Activated naive CD8-positive, alpha-beta T cell treated with anti-CD3 and anti-CD28 coated beads, Interleukin-2, amount 50 U/mL, for 24 hours (primary cell): Measurements from ENCODE around the gene CCDC169.

Experiments used
- ATAC-seq: fragments of 150-1000 bp; cut with Tn5 transposase; one replicate; pipeline ENCODE4 v1.10.0; 2021
- DNase-seq: peaks from one replicate; pipeline ENCODE4 v3.0.0; 2021
- H3K27ac Mint-ChIP-seq: one replicate; pipeline ENCODE4 v1.8.0; 2021; ENCODE audit warnings: mild to moderate bottlenecking, mixed read lengths
- H3K27me3 Mint-ChIP-seq: one replicate; pipeline ENCODE4 v1.8.0; 2021; ENCODE audit warnings: mixed read lengths
- H3K36me3 Mint-ChIP-seq: one replicate; pipeline ENCODE4 v1.8.0; 2021; ENCODE audit warnings: low read depth, mixed read lengths
- H3K4me1 Mint-ChIP-seq: one replicate; pipeline ENCODE4 v1.8.0; 2021; ENCODE audit warnings: mixed read lengths
- H3K4me3 Mint-ChIP-seq: one replicate; pipeline ENCODE4 v1.8.0; 2021; ENCODE audit warnings: mild to moderate bottlenecking, moderate library complexity, mixed read lengths
- H3K9me3 Mint-ChIP-seq: one replicate; pipeline ENCODE4 v1.8.0; 2021; ENCODE audit warnings: mixed read lengths

The CCDC169 gene

GRCh38 chr13:36288794-36289391, 8.7 kb downstream of the CCDC169 start:
- no peak overlapping the region for H3K27ac Mint-ChIP-seq
- H3K9me3 Mint-ChIP-seq, result peaks cover 5% of the 10 kb centered on the region
- ATAC-seq (no peak), DNase-seq (no peak)
- H3K4me1 Mint-ChIP-seq, result no peaks in the 10 kb centered on the region
- no peaks in the 10 kb centered on the region for H3K36me3 Mint-ChIP-seq
- H3K27me3 Mint-ChIP-seq, result peaks cover 10% of the 10 kb centered on the region
- H3K4me3 Mint-ChIP-seq, result no peak overlapping the region

GRCh38 chr13:36286006-36286405, 11.6 kb downstream of the CCDC169 start:
- no peak overlapping the region for H3K4me3 Mint-ChIP-seq
- H3K27me3 Mint-ChIP-seq, result peaks cover 13% of the 10 kb centered on the region

DNA sequence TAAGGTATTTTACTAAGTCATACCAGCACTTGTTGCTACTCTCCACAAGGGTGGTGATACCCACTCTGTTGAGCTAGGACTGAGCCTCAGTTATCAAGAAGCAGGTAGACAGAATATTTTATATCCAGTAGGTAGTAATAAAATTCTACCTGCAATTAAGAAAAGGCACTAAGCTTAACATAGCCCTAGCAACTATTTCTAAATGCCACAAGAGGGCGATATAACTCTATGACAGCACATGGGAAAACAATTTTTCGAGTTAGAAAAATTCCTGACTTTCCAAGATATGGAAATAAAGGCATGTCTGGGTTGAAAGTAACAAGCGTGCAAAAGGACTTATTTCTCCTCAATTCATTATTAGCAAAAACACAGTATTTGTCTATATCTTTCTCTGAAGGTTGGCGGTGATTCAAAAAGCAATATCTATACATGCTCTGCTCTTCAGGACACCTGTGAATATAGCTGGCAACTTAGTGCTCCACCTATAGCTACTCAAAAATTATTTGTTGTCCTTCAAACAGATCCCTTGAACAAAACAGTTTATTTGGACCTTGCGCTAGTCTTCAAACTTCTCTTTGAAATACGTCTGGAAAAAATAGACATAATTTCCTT, 14.7 kb downstream of the CCDC169 start:
- no peak for ATAC-seq
- no peak for DNase-seq
- Mint-ChIP-seq H3K4me1 (no peaks in the 10 kb centered on the region), H3K27me3 (peaks cover 13% of the 10 kb centered on the region), H3K9me3 (no peaks in the 10 kb centered on the region), H3K27ac (no peak overlapping the region), H3K4me3 (no peak overlapping the region), H3K36me3 (no peaks in the 10 kb centered on the region)

More at GRCh38 chr13:36286006-36286405, 11.6 kb downstream of the CCDC169 start:
- no peaks in the 10 kb centered on the region for H3K36me3 Mint-ChIP-seq
- peaks cover 5% of the 10 kb centered on the region for H3K9me3 Mint-ChIP-seq
- H3K27ac Mint-ChIP-seq, result no peak overlapping the region
- ATAC-seq, result no peak
- no peaks in the 10 kb centered on the region for H3K4me1 Mint-ChIP-seq
- no peak for DNase-seq

- Mint-ChIP-seq H3K9me3 (no peaks in the 10 kb centered on the region), H3K27me3 (peaks cover 1% of the 10 kb centered on the region), H3K36me3 (no peaks in the 10 kb centered on the region), H3K4me1 (no peaks in the 10 kb centered on the region), H3K27ac (no peak overlapping the region), H3K4me3 (no peak overlapping the region)
- ATAC-seq (no peak), DNase-seq (no peak)
Observed at GRCh38 chr13:36275190-36276002, 22.2 kb downstream of the CCDC169 start.

- no peak overlapping the region for H3K27ac Mint-ChIP-seq
- ATAC-seq, result no peak
- no peak for DNase-seq
- no peak overlapping the region for H3K4me3 Mint-ChIP-seq
- H3K4me1 Mint-ChIP-seq, result no peaks in the 10 kb centered on the region
- H3K9me3 Mint-ChIP-seq, result no peaks in the 10 kb centered on the region
- peaks cover 1% of the 10 kb centered on the region for H3K27me3 Mint-ChIP-seq
- H3K36me3 Mint-ChIP-seq, result no peaks in the 10 kb centered on the region
Observed at GRCh38 chr13:36273431-36273830, 24.2 kb downstream of the CCDC169 start.

GRCh38 chr13:36261976-36262375, 35.6 kb downstream of the CCDC169 start:
- Mint-ChIP-seq H3K36me3 (no peaks in the 10 kb centered on the region), H3K27ac (no peak overlapping the region), H3K4me1 (no peaks in the 10 kb centered on the region), H3K27me3 (peaks cover 7% of the 10 kb centered on the region), H3K4me3 (no peak overlapping the region), H3K9me3 (no peaks in the 10 kb centered on the region)
- ATAC-seq (no peak), DNase-seq (no peak)

DNA sequence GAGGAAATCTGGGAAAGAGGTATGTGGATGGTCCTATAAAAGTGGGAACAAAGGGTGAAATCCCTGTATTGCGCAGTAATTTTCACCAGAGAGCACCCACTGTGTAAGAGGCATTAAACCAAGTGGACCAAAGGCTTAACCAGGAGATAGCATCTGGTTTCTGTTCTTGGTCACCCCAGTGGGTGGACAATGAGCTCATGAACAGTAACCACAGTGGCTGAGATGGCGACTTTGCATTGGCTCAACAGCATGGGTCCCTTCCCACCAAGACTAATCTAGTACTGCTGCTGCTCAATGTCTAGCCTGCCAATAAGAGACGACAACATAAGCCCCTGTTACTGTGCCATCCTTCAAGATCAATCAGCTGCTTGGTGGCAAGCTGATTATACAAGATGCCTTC, 36.6 kb downstream of the CCDC169 start:
- Mint-ChIP-seq H3K27ac (no peak overlapping the region), H3K36me3 (no peaks in the 10 kb centered on the region), H3K4me3 (no peak overlapping the region), H3K9me3 (no peaks in the 10 kb centered on the region), H3K27me3 (peaks cover 7% of the 10 kb centered on the region), H3K4me1 (no peaks in the 10 kb centered on the region)
- no peak for ATAC-seq
- no peak for DNase-seq

- no peak overlapping the region for H3K27ac Mint-ChIP-seq
- ATAC-seq, result no peak
- no peak overlapping the region for H3K4me3 Mint-ChIP-seq
- H3K4me1 Mint-ChIP-seq, result no peaks in the 10 kb centered on the region
- no peaks in the 10 kb centered on the region for H3K9me3 Mint-ChIP-seq
- peaks cover 12% of the 10 kb centered on the region for H3K27me3 Mint-ChIP-seq
- H3K36me3 Mint-ChIP-seq, result no peaks in the 10 kb centered on the region
- DNase-seq, result no peak
Observed at GRCh38 chr13:36259361-36260137, 38.1 kb downstream of the CCDC169 start.

- no peak for DNase-seq
- no peak for ATAC-seq
Observed at GRCh38 chr13:36258831-36259230, 38.8 kb downstream of the CCDC169 start.

DNA sequence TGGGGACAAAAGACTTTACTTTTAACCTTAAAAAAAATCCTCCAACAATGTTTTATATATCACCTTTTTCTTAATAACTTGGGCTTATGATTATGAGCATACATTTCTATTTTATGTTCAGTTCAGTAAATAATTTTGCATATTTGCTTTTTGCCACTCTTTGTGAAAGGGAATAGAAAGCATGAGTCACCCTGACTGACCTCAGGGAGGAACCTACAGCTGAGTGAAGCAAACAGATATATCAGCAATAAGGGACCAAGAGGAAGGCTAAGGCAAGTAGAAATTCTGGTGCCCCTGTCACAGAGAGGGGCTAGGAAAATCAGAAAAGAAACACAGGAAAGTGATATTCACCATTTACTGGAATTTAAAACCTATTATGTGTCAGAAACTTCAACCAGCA, 46.1 kb downstream of the CCDC169 start:
- DNase-seq (no peak), ATAC-seq (no peak)
- Mint-ChIP-seq H3K36me3 (no peaks in the 10 kb centered on the region), H3K4me3 (no peak overlapping the region), H3K4me1 (no peaks in the 10 kb centered on the region), H3K27me3 (peaks cover 9% of the 10 kb centered on the region), H3K27ac (no peak overlapping the region), H3K9me3 (peaks cover 6% of the 10 kb centered on the region)

More at GRCh38 chr13:36258831-36259230, 38.8 kb downstream of the CCDC169 start:
- Mint-ChIP-seq H3K27me3 (peaks cover 12% of the 10 kb centered on the region), H3K4me3 (no peak overlapping the region), H3K9me3 (no peaks in the 10 kb centered on the region), H3K36me3 (no peaks in the 10 kb centered on the region), H3K27ac (no peak overlapping the region), H3K4me1 (no peaks in the 10 kb centered on the region)

DNA sequence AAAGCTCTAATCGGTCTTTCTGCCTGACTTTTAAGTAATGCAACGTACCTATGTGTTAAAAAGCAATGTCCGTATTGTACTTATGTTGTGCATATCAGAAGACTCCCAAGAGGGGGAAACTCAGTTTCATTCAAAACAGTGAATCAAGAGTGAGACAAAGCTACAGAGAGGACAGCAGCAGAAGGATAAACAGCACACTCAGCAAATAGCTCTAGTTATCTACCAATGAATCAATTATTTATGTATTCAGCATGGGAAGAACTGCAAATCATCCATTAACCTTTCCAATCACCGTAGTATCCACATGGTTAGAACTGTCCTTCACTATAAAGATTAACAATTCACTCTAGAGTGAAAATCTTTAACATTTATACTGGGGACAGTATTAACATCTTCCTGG, 46.6 kb downstream of the CCDC169 start:
- H3K27me3 Mint-ChIP-seq, result peaks cover 7% of the 10 kb centered on the region
- no peak for ATAC-seq
- H3K4me1 Mint-ChIP-seq, result no peaks in the 10 kb centered on the region
- no peak for DNase-seq
- no peaks in the 10 kb centered on the region for H3K36me3 Mint-ChIP-seq
- H3K27ac Mint-ChIP-seq, result no peak overlapping the region
- H3K4me3 Mint-ChIP-seq, result no peak overlapping the region
- H3K9me3 Mint-ChIP-seq, result peaks cover 6% of the 10 kb centered on the region

DNA sequence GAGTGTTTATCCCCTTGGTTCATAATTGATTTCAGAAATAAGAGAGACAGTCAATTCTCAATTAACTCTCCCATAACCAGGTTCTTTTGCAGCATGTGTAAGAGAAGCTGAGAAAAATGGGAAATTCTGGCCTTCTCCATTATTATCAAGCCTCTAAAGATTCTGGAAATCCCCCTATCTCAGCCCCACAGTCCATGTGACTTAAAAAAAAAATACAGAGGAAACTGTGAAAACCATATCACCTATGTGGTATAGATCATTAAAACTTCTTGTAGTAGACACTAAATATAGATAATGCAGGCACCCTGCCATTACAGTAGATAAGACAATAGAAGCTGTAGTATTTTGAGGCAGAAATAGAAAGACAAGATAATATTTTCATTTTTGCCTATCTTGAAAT, 48.9 kb downstream of the CCDC169 start:
- Mint-ChIP-seq H3K4me3 (no peak overlapping the region), H3K4me1 (no peaks in the 10 kb centered on the region), H3K27me3 (peaks cover 2% of the 10 kb centered on the region), H3K9me3 (peaks cover 6% of the 10 kb centered on the region), H3K27ac (no peak overlapping the region), H3K36me3 (no peaks in the 10 kb centered on the region)
- ATAC-seq, result no peak
- no peak for DNase-seq

DNA sequence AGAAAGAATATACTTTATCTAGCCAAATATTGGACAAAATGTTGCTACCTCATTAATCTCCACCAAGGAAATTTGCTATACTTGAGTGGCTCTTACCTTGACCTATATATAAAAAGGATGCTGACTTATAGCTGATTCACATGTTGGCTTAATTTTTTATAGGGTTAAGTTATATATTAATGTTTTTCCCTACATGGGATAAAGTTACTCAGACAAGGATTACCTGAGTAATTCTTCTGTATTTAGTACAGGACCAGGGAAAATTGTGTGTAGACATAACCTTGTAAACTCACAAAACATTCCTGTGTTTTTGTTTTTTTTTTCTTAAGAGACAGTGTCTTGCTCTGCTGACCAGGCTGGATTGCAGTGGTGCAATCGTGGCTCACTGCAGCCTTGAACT, 52.6 kb downstream of the CCDC169 start:
- Mint-ChIP-seq H3K27me3 (peaks cover 2% of the 10 kb centered on the region), H3K27ac (no peak overlapping the region), H3K9me3 (peaks cover 6% of the 10 kb centered on the region), H3K36me3 (no peaks in the 10 kb centered on the region), H3K4me1 (no peaks in the 10 kb centered on the region), H3K4me3 (no peak overlapping the region)
- DNase-seq (no peak), ATAC-seq (no peak)

- Mint-ChIP-seq H3K27me3 (peaks cover 1% of the 10 kb centered on the region), H3K4me3 (no peak overlapping the region), H3K27ac (no peak overlapping the region), H3K36me3 (no peaks in the 10 kb centered on the region), H3K4me1 (no peaks in the 10 kb centered on the region), H3K9me3 (peaks cover 6% of the 10 kb centered on the region)
- no peak for ATAC-seq
- no peak for DNase-seq
Observed at GRCh38 chr13:36244073-36244472, 53.5 kb downstream of the CCDC169 start.
